HG03064 (cell line): ENCODE data around the gene CNTNAP5.

Experiments used
- ATAC-seq: cut with Tn5 transposase; IDR thresholded peaks from one replicate; pipeline ENCODE4 v1.9.1; 2021; ENCODE audit warnings: low read depth; ENCODE audit not compliant: unreplicated experiment

The CNTNAP5 gene

DNA sequence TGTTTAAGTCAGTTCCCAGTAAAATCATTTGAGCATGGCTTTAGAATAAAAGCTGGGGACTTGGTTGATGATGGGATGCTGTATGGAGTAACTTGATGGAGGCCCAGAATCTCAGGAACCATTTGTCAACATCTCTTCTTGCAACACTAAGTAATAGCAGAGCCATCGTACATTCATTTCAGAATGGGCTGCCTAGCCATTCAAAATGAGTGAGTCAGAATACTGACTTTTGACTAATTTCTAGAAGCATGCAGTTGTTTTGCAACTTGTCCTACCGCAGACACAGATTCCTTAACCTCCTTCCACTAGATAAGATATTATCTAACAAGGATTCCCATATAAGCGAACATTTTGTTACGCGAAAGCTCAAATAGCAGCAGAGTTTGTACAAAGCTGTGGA is 229.5 kb downstream of the CNTNAP5 start:
- ATAC-seq = no peak

DNA sequence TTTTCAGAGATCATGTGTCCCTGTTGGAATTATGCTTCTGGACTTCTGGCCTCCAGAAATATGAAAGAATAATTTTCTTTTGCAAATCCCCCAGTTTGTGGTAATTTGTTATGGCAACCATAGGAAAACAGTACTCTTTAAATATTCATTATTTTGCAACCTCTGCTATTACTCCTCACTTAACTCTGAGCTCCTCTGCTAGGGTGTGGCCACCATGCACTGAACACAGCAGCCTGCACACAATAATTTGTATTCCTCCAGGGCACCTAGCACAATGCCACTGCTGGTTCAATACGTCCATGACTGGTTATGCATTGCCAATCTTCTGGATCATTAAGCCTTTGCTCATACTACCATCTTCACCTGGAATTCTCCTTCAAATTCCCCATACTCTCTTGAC is 232.0 kb downstream of the CNTNAP5 start:
- no peak for ATAC-seq

GRCh38 chr2:124258140-124258880 is 233.2 kb downstream of the CNTNAP5 start:
- ATAC-seq = no peak

DNA sequence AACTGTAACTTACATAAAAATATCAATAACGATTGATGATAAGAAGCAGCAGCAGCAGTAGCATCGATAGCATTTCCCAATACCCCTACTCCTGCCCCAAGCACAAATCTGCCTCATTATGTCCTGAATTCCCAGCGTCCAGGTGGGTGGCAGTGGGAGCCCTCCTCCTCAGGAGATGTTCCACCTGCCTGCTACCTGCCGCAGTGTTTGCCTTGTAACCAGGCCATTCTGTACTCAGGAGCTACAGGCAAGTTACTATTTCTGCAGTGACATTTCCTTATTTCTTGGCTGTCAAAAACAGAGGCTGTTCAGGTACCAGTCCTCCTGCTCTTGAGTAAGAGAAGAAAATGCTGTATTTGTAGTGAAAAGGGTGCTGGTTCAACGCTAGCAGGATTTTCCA is 236.4 kb downstream of the CNTNAP5 start:
- ATAC-seq = no peak

DNA sequence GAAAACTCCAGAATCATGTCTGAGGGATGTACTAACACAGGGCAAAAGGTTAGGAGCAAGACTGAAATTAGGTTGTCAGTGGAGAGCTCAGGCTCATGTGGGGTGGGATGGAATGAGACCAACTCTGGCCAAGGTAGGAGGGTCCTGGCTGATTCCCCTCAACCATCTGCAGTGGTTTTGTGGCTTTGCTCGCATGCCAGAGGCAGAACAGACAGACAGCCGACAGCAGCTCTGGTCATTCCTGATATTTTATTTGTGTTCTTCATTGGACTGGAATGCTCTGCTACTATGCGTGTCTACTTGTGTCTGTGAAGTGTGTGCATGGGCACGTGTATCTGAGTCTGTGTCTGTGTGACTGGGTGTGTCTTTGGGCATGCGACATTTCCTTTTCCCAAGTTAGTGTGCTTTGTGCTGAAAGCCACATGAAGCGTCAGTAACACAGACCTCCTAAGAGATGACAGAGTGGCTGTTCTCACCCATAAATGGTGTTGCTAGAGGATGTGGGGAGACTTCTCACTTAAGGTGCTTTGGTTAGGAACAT is 239.5 kb downstream of the CNTNAP5 start:
- ATAC-seq = no peak

- ATAC-seq = no peak
Measured at GRCh38 chr2:124267794-124268193, 242.7 kb downstream of the CNTNAP5 start.

DNA sequence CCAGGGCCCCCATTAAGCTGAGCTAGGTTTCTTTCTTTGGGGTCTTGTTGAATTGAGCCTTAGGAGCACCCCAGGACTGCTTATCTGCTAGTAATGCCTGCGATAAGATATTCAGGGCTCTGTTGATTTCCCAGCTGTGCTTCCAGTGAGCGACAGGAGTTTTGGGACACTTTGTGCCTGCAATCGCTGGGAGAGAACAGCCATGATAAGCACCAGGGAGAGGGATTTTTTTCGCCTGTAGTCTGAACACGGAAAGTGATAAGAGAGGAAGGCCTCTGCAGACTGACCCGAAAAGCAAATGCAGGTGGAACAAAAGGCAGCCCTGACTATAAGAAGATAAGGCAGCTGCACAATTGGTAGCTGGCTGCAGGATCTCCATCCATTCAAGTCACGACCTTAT is 244.3 kb downstream of the CNTNAP5 start:
- no peak for ATAC-seq

GRCh38 chr2:124272261-124272841 is 247.3 kb downstream of the CNTNAP5 start:
- ATAC-seq = no peak

- ATAC-seq = no peak
Measured at GRCh38 chr2:124281541-124281940, 256.5 kb downstream of the CNTNAP5 start.

DNA sequence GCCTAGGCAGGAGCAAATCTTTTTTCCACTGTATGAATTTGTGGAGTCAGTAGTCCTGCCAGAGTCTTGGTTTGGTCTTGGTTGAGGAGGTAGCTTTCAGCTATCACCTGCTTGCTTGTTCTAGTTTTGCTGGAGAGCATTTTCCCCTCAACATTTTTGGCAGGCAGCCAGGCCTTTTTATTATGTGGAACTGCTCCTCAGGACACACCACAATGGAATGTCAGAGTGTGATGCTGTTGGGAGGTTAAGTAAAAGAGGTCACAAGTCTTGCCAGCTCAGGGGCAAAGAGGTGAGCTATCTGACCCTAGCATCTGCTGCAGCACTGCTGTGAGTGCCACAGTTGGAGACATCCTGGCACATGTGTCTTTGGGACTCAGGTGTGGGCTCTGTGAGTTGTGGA is 258.0 kb downstream of the CNTNAP5 start:
- no peak for ATAC-seq

DNA sequence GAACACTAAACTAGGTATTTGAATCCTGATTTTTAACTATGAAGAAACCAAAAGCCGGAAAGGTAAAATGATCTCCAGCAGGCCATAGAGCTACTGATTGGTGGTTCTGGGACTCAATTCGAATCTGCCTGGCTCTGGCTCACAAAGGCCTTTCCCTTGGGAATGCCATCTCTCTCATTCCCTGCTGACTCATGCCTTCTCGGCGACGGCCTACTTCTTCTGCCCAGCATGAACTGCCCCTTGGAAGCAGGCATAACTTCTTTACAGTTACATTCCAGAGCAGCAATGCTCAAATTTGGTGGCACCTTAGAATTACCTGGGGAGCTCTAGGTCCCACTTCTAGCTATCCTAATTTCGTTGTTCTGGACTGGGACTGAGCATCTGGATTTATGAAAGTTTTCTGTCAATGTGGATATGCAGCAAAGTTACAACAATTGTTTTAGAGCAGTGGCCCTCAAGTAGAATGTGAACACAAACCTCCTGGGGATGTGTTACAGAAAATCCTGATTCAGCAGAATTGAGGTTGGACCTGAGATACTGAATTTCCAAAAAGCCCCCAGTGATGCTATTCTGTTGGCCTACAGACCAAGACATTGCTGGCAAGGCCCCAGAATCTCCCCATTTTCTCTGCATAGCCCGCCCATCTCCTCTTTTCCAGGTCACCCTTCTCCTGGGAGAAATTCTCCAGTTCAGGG is 261.1 kb downstream of the CNTNAP5 start:
- ATAC-seq = no peak

GRCh38 chr2:124289060-124289459 is 264.0 kb downstream of the CNTNAP5 start:
- no peak for ATAC-seq

- ATAC-seq = no peak
Measured at GRCh38 chr2:124289615-124290014, 264.5 kb downstream of the CNTNAP5 start.

GRCh38 chr2:124296470-124296869 is 271.4 kb downstream of the CNTNAP5 start:
- no peak for ATAC-seq

DNA sequence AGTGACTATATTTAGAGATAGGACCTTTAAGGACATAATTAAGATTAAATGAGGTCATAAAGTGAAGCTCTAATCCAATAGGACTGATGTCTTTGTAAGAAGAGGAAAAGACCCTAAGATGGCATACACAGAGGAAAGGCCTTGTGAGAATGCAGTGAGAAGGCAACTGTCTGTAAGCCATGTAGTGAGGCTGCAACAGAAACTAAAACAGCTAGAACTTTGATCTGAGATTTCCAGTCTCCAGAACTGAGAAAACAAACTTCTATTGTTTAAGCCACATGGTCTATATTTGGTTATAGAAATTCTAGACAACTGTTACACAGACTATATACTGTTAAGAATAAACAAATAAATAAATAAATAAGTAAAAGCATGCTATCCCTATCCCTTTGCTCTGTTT is 276.8 kb downstream of the CNTNAP5 start:
- ATAC-seq = no peak

- ATAC-seq = no peak
Measured at GRCh38 chr2:124308319-124309062, 283.4 kb downstream of the CNTNAP5 start.

- ATAC-seq = no peak
Measured at GRCh38 chr2:124309563-124310138, 284.6 kb downstream of the CNTNAP5 start.

DNA sequence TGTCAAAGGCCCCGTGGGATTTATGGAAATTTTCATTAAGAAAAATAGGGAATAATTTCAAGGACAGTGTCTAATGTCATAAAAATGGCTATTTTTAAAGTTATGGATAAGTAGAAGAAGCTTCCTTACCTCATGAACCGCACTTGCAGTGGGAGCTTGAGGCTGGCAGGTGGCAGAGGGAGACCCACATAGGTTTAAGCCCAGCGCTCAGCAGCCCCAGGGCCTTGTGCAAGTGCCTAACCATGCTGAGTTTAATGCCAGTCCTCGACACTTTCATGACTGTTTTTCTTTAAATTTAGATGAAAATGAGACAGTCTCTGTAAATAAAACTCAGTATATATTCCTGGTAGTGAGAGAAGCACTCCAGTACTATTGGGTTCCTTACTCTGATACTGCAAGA is 285.6 kb downstream of the CNTNAP5 start:
- ATAC-seq = no peak

- ATAC-seq = no peak
Measured at GRCh38 chr2:124314084-124314483, 289.0 kb downstream of the CNTNAP5 start.

GRCh38 chr2:124315221-124315880 is 290.3 kb downstream of the CNTNAP5 start:
- no peak for ATAC-seq
